ENCODE measurements around the gene DIP2C. TPM values are rescaled to one million over a fixed set of nuclear protein-coding genes. Genes with fewer than 3 reads are reported as not detected.
"Not testable (repeated sequence)": the region's sequence is repeated elsewhere in the genome, so short reads cannot be mapped to it uniquely, and the experiment has no call there.

The DIP2C gene
- total RNA-seq, 6 experiments from 2014 or later = 23.2 to 28.9 (median 26.3) TPM

- Mint-ChIP-seq H3K36me3 (ENCODE audit: low read depth) (peaks cover 31% of the 10 kb centered on the region), H3K4me1 (ENCODE audit: low read depth) (peaks cover 43% of the 10 kb centered on the region), H3K4me3 (no peak overlapping the region), H3K27me3 (ENCODE audit: insufficient read depth) (peaks cover 6% of the 10 kb centered on the region), H3K27ac (no peak overlapping the region), H3K9me3 (no peaks in the 10 kb centered on the region)
- no peak for TF ChIP-seq CTCF (IDR thresholded peaks at IDR 0.05)
- no peak for DNase-seq
Measured at GRCh38 chr10:326350-326749, 363.1 kb downstream of the DIP2C start.

GRCh38 chr10:325282-325681 lies 364.2 kb downstream of the DIP2C start:
- H3K27ac Mint-ChIP-seq = peak overlapping the region; percentile 40
- TF ChIP-seq CTCF (IDR thresholded peaks at IDR 0.05) = no peak
- peaks cover 40% of the 10 kb centered on the region for H3K36me3 Mint-ChIP-seq (ENCODE audit: low read depth)
- DNase-seq = no peak
- H3K4me1 Mint-ChIP-seq (ENCODE audit: low read depth) = peaks cover 51% of the 10 kb centered on the region
- H3K4me3 Mint-ChIP-seq = no peak overlapping the region
- H3K27me3 Mint-ChIP-seq (ENCODE audit: insufficient read depth) = peaks cover 11% of the 10 kb centered on the region
- no peaks in the 10 kb centered on the region for H3K9me3 Mint-ChIP-seq

- peaks cover 11% of the 10 kb centered on the region for H3K27me3 Mint-ChIP-seq (ENCODE audit: insufficient read depth)
- TF ChIP-seq CTCF (IDR thresholded peaks at IDR 0.05) = no peak
- peak overlapping the region; percentile 85 for H3K4me3 Mint-ChIP-seq
- H3K4me1 Mint-ChIP-seq (ENCODE audit: low read depth) = peaks cover 44% of the 10 kb centered on the region
- DNase-seq = no peak
- peaks cover 40% of the 10 kb centered on the region for H3K36me3 Mint-ChIP-seq (ENCODE audit: low read depth)
- H3K27ac Mint-ChIP-seq = peak overlapping the region; percentile 95
- H3K9me3 Mint-ChIP-seq = no peaks in the 10 kb centered on the region
Measured at GRCh38 chr10:324593-324992, 364.9 kb downstream of the DIP2C start.

GRCh38 chr10:323651-324293 lies 365.7 kb downstream of the DIP2C start:
- Mint-ChIP-seq H3K27me3 (ENCODE audit: insufficient read depth) (peaks cover 11% of the 10 kb centered on the region), H3K4me3 (peak overlapping the region; percentile 85), H3K4me1 (ENCODE audit: low read depth) (peaks cover 36% of the 10 kb centered on the region), H3K9me3 (no peaks in the 10 kb centered on the region), H3K27ac (peak overlapping the region; percentile 95), H3K36me3 (ENCODE audit: low read depth) (peaks cover 39% of the 10 kb centered on the region)
- no peak for TF ChIP-seq CTCF (IDR thresholded peaks at IDR 0.05)
- DNase-seq = peak; percentile 96

GRCh38 chr10:323046-323445 lies 366.4 kb downstream of the DIP2C start:
- Mint-ChIP-seq H3K36me3 (ENCODE audit: low read depth) (peaks cover 38% of the 10 kb centered on the region), H3K27me3 (ENCODE audit: insufficient read depth) (peaks cover 11% of the 10 kb centered on the region), H3K4me3 (peak overlapping the region; percentile 85), H3K4me1 (ENCODE audit: low read depth) (peaks cover 31% of the 10 kb centered on the region), H3K27ac (peak overlapping the region; percentile 95)
- H3K9me3 Mint-ChIP-seq, DNase-seq: not testable (repeated sequence)

- H3K27ac Mint-ChIP-seq = peak overlapping the region; percentile 87
- DNase-seq = no peak
- H3K4me1 Mint-ChIP-seq (ENCODE audit: low read depth) = peaks cover 31% of the 10 kb centered on the region
- peaks cover 7% of the 10 kb centered on the region for H3K27me3 Mint-ChIP-seq (ENCODE audit: insufficient read depth)
- no peaks in the 10 kb centered on the region for H3K9me3 Mint-ChIP-seq
- no peak for TF ChIP-seq CTCF (IDR thresholded peaks at IDR 0.05)
- H3K36me3 Mint-ChIP-seq (ENCODE audit: low read depth) = peaks cover 41% of the 10 kb centered on the region
- H3K4me3 Mint-ChIP-seq = peak overlapping the region; percentile 23; the same call in 1 of the 2 replicates
Measured at GRCh38 chr10:320771-321170, 368.7 kb downstream of the DIP2C start.

Data from HFFc6 (cell line).